BJ (cell line): ENCODE measurements around the gene SETDB2. TPM values are rescaled to one million over a fixed set of nuclear protein-coding genes. Genes with fewer than 3 reads are reported as not detected.

Experiments used
- CTCF ChIA-PET: fragments of 350-600 bp; formaldehyde crosslinking; extraction: SDS; loops from one replicate; lab custom pipeline; 2021; ENCODE audit warnings: antibody characterized with exemption, inconsistent platforms; lab: Yijun Ruan, JAX
- POLR2A ChIA-PET: fragments of 300-600 bp; sonication (Branson Sonifier 250); formaldehyde crosslinking; extraction: SDS; loops from one replicate; lab custom pipeline; 2021; ENCODE audit warnings: antibody characterized with exemption; lab: Charles Lee
- DNase-seq: peaks from one replicate; pipeline ENCODE4 v3.0.0-alpha.2; 2011; ENCODE audit warnings: low read depth
- H3K27me3 ChIP-seq: 2 replicates; pipeline ENCODE4 v1.6.0; 2011; ENCODE audit warnings: low read length; ENCODE audit not compliant: control insufficient read depth, insufficient read depth
- H3K36me3 ChIP-seq: 2 replicates; pipeline ENCODE4 v1.5.1; 2011; ENCODE audit warnings: low read length; ENCODE audit not compliant: control insufficient read depth, insufficient read depth
- H3K4me3 ChIP-seq: 2 replicates; pipeline ENCODE4 v1.5.1; 2011; ENCODE audit warnings: low read depth, mild to moderate bottlenecking, control low read depth, low read length
- CTCF ChIP-seq: IDR thresholded peaks from 2 replicates; pipeline ENCODE4 v1.5.1; 2011; ENCODE audit warnings: low read depth, mild to moderate bottlenecking, control low read depth, inconsistent platforms, low read length, moderate library complexity; ENCODE audit not compliant: insufficient read depth
- polyA plus RNA-seq: library from polyadenylated mRNA; depleted of rRNA; stranded (reverse); fragments of >200 nt; gene quantifications from 2 replicates; pipeline ENCODE4 v1.2.3, GENCODE V29; 2011

The SETDB2 gene
- polyA plus RNA-seq, 1 experiment = 2.3 TPM

- ChIA-PET CTCF (interaction anchor here (0.8 to 1.6 kb wide), 3 partner anchors 9 to 100 kb away, joined by 3 to 4 read pairs (median 3); no protein-coding TSS in a partner anchor), POLR2A (no interaction called here)
- no peaks in the 10 kb centered on the region for H3K27me3 ChIP-seq
- peak; percentile 54 for DNase-seq
- no peak overlapping the region for H3K4me3 ChIP-seq
- no peaks in the 10 kb centered on the region for H3K36me3 ChIP-seq
- TF ChIP-seq CTCF = no peak
Measured at GRCh38 chr13:49400755-49401659, 43.1 kb upstream of the SETDB2 start.

GRCh38 chr13:49403996-49404702 lies 39.9 kb upstream of the SETDB2 start:
- ChIA-PET CTCF (no interaction called here), POLR2A (no interaction called here)
- DNase-seq = no peak
- H3K4me3 ChIP-seq = no peak overlapping the region
- H3K36me3 ChIP-seq = no peaks in the 10 kb centered on the region
- TF ChIP-seq CTCF = no peak
- H3K27me3 ChIP-seq = no peaks in the 10 kb centered on the region

GRCh38 chr13:49404703-49405020 lies 39.4 kb upstream of the SETDB2 start:
- ChIA-PET CTCF (no interaction called here), POLR2A (no interaction called here)
- TF ChIP-seq CTCF = no peak
- H3K36me3 ChIP-seq = no peaks in the 10 kb centered on the region
- DNase-seq = no peak
- H3K27me3 ChIP-seq = no peaks in the 10 kb centered on the region
- H3K4me3 ChIP-seq = no peak overlapping the region

GRCh38 chr13:49407068-49407467 lies 37.0 kb upstream of the SETDB2 start:
- Histone ChIP-seq H3K27me3 (no peaks in the 10 kb centered on the region), H3K4me3 (no peak overlapping the region), H3K36me3 (no peaks in the 10 kb centered on the region; the same call in 1 of the 2 replicates)
- DNase-seq = no peak
- TF ChIP-seq CTCF = no peak
- ChIA-PET CTCF (interaction anchor here (0.9 kb wide), 1 partner anchor 93 kb away, joined by 3 read pairs; no protein-coding TSS in a partner anchor), POLR2A (no interaction called here)

- ChIA-PET CTCF (no interaction called here), POLR2A (no interaction called here)
- TF ChIP-seq CTCF = no peak
Measured at GRCh38 chr13:49407936-49408335, 36.1 kb upstream of the SETDB2 start.

More at GRCh38 chr13:49407936-49408335, 36.1 kb upstream of the SETDB2 start:
- DNase-seq = no peak
- Histone ChIP-seq H3K27me3 (no peaks in the 10 kb centered on the region), H3K4me3 (no peak overlapping the region), H3K36me3 (peaks cover 1% of the 10 kb centered on the region; the same call in 1 of the 2 replicates)
